ENCODE results near the gene TSHZ2.

Gene TSHZ2

DNA sequence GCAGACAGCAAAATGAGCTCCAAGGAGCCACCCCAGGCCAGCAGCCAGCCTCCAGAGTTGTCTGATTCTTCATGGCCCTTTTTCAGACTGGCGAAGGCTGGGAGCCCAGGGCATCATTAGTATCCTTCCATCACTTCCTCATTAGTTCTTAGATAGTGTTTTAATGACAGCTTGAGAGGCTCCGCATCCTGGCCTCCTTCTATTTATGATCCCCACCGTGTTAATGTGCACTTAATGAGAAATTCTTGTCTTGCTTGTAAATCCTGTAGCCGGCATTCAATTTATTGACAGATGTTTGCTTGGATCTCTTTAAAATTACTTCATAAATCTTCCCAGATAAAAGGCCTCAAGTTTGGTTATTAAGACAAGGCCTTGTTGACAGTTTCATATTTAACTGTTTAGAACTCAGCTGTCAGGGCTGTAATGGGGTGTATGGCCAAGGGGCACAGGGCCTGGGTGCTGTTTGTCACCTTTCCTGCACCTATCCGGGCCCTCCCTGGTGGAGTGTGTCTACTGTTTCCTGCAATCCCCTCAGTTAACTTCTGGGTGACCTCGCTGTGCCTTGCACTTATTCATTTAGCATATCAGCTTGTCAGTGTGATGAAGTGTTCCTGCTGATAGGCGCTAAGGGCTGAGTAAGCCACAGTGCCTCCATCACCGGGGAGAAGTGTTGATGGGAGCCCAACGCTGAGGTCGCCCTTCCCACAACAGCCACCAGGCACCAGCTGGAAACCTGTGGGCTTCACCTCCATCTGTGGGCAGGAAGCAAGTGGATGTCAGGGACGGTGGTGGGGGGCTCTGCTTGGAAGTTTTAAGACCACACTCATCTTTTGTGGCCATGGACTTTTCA, 169.3 kb downstream of the TSHZ2 start:
- no peak for DNase-seq

DNA sequence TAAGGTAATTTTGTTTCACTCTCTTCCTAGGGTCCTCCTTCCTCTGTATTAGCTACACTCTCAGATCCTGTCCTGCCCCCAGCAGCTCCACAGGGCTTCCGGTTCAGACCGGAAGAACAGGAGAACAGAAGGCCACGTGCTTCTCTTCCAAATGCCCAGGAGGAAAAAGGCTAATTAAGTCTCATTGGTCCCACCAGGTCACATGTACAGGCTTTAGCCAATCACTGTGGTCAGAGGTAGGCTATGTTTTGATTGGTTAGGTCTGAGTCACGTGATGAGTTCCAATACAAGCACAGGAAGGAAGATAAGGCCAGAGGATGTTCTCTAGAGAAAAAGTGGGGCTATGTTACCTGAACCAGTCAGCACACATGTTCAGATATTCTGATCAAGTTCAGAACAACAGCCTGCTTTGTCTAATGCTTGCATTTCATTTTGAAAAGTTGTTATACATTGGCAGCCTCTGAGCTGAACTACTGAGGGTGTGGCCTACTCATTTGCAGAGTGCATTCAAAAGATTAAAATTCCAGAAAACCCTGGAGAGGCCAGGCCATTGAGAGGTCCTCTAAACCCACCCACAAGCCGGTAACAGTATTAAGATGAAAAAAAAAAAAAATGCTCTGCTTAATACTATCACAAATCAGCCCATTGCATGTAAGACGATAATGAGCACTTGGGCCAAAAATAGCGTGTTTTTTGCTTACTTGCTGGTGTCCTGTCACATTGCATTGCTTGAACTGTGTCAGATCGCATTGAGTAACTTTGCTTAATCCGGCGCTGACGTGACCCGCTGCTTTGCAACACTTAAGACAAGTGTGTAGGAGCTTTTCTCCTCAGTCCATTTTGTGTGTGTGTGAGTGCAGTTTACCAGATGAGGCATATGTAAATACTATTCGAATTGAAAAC, 170.3 kb downstream of the TSHZ2 start:
- DNase-seq: no peak

DNA sequence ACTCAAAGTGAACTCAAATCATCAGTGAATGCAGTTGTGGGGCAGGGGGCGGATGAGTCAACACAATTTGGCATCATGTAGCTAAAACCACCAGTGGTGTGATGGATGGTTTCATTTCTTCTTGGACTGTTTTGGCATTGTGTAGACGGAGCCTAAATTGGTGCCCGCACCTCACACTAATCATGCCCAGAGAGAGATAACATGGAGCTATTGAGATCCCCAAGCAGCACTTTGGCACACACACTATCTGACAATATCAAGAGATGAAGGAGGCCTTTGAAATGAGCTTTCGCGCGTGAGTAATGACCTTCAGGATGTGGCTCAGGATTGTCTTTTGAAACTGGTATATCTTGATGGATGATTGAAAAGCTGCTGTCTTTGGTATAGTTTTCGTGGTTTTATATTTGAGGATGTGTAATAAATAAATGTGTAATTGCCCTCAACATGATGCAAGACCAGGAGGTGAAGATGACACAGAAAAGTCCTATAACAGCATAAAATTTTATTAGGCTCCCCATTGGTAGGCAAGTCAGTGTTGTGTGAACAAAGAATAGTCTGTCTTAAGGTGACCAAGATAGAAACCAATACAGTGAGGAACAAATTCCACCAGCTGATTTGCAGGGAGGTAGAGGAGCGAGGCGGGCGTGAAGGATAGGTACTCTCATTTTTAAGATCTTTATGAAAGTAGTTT, 174.2 kb downstream of the TSHZ2 start:
- no peak for DNase-seq

DNA sequence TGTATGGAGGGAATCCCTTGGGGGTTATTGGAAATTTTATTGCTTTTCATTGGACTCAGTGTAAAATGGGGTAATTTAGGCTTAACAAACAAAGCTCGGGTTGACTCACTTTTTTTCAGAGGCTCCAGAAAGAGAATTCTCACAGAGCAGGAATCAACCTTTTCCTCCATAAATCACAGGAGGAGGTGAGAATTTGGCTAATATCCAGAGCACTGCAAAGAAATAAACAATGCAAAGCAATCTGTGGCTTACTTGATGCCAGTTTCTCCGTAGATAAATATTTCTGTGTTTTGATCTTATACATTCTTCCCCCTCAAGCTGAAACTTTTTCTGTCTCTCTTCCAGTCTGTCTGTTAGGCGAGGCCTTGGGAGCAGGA, 176.6 kb downstream of the TSHZ2 start:
- DNase-seq: no peak

DNA sequence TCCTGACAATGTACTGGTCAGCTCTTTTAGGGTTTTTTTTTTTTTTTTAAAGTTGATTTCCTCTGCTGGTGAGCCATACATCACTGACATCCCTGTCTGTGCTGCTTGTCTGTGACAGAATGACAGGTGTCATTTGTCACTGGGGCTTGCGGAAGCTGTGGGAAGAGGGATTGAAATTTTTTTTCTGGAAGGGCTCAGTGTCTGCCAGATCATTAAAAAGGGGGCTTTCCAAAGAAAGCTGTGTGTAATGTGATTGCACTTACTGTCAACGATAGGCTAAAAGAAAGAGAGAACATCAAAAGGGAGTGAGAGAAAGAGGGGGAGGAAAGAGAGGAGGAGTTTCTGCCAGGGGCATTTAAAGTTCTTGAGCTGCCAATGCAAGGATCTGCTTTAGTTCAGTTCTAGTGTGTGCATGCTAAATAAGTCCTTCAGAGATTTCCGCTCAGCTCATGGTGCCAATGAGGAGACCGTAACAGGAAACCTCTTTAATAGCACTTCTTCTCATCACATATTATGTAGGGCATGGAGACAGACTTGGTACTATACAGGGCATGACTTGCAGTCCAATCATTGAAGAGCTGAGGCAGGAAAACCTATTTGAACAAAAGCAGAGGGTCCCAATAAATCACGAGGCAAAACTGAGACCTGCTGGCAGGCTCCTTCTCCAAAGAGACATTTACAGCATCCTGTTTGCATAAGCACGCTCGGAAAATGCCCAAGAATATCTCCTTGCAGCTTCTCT, 177.2 kb downstream of the TSHZ2 start:
- DNase-seq: peak; percentile 27

DNA sequence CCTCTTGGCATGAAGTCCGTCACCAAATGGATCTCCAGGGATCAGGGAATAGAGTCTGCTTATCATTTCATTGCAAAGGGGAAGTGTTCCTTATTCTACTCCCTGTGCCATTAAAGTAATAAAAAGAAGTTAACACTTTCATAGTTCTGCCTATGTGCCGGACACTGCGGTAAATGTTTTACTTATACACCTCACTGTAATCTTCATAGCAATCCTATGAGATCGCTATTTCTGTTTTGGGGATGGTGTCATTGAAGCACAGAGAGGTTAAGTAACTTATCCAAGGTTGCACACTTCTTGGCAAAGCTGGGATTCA, 177.7 kb downstream of the TSHZ2 start:
- DNase-seq: no peak

DNA sequence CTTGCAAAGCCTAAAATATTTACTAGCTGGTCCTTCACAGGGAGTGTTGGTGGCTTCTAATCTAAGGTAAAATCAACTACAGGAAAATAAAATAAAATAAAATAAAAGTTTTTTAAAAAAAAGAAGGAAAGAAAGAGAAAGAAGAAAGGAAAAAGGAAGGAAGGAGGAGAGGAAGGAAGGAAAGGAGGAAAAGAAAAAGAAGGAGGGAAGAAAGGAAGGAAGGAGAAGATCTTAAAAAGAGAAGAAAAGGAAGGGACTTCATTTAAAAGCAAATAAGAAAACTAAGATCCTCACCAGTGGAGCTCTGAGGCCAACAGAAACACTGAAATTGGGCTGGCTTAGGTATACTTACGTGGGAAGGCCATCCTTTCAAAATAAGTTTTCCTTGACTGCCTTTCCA, 178.4 kb downstream of the TSHZ2 start:
- no peak for DNase-seq

DNA sequence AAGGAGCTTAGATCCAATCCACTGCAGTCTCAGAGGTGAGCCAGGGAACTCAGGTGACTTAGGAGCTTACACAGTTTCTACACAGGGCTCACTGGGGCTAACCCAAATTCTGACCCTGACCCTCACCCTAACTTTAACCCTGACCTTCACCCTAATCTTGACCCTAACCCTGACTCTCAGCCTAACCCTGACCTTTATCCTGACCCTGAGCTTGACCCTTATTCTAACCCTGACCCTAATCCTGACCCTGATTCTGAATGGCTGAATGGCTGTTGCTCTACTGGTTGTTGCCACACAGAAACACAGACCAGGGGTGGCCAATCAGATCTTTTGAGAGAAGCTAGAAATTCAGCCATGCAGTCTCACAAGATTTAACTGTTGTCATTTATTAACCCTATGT, 180.1 kb downstream of the TSHZ2 start:
- no peak for DNase-seq

DNA sequence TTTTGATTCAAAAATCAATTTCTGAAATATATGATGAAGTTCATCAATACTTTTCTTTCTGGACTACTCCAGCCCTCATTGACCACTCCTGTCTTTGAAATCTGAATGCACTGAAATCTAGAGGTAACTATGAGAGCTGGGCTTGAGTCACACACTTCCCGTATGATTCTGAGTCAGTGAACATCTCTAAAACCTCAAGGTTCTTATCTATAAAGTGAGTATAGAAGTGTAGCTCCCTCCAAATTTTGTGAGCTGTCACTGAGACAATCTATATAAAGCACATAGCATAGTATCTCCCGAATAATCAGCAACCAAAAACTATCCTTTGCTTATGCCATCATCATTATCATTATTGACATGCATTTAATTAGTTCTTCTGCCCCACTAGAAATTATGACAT, 182.4 kb downstream of the TSHZ2 start:
- DNase-seq: no peak

DNA sequence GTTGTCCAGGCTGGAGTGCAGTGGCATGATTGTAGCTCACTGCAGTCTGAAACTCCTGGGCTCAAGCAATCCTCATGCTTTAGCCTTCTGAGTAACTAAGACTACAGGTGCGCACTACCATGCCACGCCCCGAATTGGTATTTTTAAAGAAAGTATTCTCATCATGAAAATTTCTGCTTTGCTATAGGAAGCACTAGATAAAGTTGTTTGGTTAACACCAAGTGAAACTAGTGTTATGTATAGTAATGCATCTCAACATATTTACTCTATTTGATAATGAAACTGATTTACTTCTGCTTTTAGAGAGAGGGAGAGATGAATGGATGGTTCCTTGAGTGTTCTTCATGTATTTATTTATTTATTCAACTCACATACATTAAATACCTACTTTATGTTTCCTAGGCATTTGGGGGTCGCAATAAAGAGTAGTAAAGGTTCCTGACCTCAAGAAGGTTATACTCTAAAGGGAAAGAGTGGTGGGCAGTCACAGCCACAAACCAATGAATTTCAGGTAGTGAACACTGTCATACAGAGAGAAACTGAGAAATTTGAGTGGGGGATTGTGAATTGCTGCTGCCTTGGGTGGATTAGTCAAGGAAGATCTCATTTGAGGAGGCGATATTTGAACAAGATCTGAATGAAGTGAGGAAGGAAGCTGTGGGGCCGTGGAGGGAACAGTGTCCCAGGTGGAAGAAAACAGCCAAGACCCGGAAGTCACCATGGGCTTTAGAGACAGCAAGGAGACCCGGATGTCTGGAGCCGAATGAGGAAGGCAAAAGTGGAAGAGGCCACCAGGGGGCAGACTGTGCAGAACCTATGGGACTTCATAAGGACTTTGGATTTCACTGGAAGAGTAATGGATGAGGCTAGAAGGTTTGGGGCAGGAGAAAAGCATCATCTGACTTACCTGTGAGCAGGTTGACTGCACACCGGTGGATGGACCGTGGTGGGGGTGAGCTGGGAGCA, 185.6 kb downstream of the TSHZ2 start:
- no peak for DNase-seq

DNA sequence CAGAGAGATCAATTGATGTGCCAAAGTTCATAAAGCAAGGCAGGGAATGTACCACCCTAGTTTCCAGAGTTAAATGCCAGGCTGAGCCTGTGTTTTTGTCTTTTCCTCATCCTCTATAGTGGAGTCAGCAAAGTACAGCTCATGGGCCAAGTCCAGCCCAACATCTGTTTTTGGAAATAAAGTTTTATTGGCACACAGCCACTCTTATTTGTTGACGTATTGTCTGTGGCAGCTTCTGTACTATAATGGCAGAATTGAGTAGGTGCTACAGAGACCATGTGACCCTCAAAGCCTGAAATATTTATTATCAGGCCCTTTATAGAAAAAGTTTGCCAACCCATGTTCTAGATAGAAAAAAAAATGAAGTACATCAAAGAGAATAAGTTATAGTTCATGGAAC, 187.0 kb downstream of the TSHZ2 start:
- DNase-seq: no peak

DNA sequence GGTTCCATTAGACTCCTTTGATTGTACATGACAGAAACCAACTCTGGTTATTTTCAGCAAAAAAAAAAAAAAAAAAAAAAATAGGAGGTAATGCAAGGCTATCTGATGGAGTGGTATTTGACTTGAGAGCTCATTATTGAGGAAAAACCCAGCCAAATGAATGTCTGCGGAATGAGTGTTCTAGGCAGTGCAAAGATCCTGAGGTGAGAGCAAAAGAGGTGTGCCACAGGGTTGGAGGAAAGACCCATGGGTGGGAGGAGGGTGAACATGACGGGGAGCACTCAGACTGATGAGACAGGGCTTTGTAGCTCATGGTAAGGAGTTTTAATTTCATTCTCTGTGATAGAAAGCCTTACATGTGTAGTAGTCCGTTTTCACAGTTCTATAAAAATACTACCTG, 188.9 kb downstream of the TSHZ2 start:
- DNase-seq: no peak

DNA sequence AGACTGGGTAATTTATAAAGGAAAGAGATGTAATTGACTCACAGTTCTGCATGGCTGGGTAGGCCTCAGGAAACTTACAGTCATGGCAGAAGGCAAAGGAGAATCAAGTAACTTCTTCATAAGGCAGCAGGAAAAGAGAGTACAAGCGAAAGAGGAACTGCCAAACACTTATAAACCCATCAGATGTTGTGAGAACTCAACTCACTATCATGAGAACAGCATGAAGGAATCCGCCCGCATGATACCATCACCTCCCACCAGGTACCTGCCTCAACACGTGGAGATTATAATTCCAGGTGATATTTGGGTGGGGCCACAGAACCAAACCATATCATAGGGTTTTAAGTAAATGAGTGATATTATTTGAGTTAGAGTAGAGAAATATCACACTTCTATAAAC, 189.3 kb downstream of the TSHZ2 start:
- no peak for DNase-seq

DNA sequence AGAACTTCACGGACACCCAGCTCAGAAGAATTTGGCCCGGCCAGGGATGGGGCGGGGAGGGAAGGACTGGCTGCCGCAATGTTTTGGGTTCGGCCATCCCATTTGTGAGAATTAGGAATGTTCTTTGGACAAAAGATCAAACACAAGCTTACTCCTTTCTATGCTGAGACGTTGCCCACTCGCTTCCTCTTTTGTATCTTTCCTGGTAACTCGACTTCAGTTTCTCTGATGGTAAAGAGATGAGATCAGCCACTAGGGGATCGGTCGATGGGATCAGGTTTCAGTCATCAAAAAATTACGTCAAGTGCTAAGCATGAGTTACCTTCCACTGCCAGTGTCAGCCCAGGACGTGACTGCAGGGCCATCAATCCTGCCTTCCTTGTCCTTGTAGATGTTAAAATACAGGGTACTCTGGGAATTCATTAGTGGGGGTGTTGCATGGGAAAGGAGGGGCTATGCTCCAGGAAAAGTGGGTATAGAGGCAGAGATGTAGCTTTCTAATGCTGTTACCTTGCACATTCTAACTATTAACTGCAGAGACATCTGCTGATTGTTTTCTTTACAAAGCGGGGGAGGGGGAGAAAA, 190.2 kb downstream of the TSHZ2 start:
- peak; percentile 91 for DNase-seq

DNA sequence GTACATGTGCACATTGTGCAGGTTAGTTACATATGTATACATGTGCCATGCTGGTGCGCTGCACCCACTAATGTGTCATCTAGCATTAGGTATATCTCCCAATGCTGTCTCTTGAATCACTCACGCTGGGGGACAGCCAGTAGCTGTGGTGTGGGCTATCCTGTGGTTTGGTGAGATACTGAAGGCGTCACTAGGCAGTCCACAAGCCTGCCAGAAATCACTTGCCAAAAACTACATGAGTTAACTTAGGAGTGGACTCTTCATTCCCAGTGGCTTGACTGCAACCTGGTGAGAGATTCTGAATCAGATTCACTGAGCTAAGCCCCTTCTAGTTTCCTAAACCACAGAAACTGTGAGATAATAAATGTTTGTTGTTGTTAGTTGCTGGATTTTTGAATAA, 191.3 kb downstream of the TSHZ2 start:
- no peak for DNase-seq

DNA sequence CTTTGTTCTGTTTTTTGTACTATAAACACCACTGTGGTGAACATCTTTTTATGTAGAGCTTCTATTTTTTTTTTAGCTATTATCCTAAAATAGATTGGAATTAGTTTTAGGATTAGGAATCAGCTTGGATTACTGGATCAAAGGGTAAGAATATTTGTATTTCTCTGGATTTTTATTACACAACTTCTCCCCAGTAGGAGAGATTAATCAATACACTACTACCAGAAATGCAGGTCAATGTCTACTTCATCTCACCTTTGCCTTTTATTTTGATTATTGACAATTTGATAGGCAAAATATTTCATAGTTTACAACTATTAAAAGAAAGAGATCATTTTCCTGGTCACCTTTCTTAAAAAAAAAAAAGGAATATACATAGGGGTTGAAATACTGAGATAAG, 191.9 kb downstream of the TSHZ2 start:
- DNase-seq: no peak

DNA sequence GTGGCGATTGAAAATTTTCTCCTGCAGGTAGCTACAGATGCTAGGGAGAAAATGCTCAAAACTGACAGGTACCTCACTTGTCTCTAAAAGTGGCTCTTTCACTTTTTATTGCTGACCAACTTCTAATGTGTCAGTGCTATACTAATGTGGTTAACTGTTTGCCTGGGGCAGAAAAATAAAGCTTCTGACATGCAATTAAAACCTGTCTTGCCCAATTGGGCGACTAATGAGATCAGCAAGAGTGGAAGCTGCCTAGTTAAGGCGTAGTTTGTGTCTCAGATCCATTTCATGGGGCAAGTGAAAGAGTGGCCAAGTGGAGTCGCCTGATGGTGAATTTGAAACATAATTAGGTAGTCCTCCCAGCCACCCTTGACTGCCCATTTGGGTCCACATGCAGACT, 193.3 kb downstream of the TSHZ2 start:
- no peak for DNase-seq

DNA sequence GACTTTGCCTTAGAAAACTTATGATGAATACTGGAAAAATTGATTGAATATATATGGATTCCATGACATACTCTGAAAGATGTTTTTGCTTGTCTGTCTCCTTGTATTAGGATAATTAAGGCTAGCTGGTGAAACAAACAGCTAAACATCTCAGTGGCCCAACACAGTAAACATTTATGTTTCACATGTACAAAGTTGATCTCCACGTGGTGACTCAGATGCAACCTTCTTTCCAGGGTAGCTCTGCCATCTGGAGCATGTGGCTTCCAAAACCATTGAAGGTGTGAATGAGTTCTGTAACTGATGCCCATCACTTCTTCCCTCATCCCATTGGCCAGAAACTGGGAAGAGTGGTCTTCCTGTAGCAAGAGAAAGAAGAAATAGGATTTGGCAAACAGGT, 196.3 kb downstream of the TSHZ2 start:
- DNase-seq: no peak

DNA sequence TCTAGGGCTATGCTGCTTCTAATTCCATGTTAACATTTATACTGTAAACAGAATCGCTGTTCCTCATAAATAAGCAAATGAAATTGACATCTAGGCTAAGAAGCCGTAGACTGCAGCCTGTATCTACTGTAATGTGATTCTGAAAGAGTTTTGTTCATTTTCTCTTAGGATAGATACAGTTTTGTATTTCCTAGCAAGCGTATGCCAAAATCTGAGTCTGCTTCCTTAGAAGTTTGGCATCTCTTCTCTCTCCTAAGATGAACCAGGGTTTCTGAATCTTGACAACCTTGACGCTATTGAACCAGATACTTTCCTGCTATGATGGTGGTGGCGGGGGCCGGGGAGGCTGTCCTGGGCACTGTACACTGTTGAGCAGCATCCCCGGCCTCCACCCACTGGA, 198.0 kb downstream of the TSHZ2 start:
- no peak for DNase-seq

DNA sequence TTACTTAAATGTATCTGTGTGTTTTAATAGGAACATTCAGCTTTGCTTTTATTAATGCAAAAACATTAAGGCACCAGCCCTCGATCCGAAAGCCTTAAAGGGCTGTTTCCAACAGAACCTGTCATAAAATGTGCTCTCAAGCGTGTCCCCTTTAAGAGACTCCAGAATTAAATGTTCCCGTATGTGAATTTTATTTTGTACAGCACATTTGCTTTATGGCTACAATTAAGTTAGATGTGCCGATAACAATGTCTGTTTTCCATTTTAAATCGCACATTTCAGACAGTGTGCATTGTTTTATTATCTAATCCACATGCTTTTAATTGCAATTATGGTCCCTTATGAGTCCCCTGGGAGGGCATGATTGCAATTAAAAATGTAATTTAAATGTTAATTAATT, 198.9 kb downstream of the TSHZ2 start:
- DNase-seq: no peak

DNA sequence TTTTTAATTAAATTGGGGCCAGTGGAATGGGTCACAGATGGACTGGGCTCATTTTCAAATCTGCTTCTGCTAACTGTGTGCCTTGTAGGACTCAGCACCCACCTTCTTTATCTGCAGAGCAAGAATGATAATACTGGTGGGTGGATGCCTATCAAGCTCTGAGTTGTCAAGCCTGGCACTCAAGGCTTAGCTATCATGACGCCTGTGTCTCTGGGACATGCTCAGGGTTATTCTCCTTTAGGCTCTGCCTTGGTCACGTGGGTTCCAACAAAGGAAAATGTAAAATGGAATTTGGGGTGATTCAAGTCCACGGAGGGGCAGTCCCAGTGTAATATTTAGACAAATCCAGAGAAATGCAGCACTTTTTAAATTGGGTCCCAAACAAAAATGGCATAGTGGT, 202.3 kb downstream of the TSHZ2 start:
- no peak for DNase-seq
